GM19455 (cell line): ENCODE measurements around the gene IGSF21.
"Not testable (repeated sequence)": the region's sequence is repeated elsewhere in the genome, so short reads cannot be mapped to it uniquely, and the experiment has no call there.

Experiments used
- ATAC-seq: cut with Tn5 transposase; IDR thresholded peaks from one replicate; pipeline ENCODE4 v1.9.1; 2021; ENCODE audit not compliant: unreplicated experiment

Gene IGSF21

GRCh38 chr1:18416126-18416525 is 308.5 kb downstream of the IGSF21 start:
- not testable (repeated sequence) for ATAC-seq

- no peak for ATAC-seq
Measured at GRCh38 chr1:18417316-18418269, 310.0 kb downstream of the IGSF21 start.

DNA sequence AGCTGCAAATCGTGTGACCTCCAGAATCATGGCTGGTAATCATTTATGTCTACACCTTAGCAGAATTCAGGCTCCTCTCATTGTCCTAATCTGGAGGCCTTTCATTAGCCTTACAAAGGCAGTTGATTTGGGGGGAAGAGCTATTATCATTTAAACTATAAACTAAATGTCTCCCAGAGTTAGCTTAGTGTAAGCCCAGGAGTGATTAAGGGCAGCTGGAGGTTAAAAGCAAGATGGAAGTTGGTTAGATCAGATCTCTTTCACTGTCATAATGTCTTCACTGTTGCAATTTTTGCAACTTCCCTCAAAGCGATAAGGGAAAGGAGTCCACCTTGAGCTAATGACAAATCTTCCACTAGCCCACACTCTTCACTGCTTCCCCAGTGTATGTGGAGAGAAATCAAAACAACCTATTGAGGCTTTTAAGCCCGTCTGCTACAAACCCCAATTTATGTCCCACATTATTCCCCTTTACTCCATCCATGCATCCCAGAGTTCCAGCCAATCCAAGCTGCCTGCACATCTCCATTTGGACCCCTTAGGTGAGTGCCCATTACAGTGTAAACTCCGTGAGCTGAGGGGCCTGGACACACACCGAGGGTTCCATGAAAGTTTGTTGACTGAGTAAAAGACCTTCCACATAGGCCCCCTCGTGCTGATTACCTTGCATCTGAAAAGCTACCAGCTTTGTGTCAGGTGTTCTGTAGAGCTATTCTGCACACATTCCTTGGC is 311.7 kb downstream of the IGSF21 start:
- no peak for ATAC-seq

DNA sequence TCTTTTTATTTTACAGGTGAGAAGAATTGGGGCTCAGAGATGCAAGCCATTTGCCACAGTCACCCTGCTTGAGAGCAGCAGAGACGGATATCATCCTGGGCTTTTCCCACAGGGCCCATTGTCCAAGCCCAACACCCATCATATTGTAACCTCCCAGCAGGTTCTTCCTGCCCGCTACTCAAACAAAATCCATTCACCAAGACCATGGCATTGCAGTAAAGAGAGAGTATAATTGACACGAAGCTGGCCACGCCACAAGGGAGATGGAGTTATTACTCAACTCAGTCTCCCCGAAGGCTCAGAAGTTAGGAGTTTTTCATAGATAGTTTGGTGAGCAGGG is 312.2 kb downstream of the IGSF21 start:
- ATAC-seq, result no peak

GRCh38 chr1:18422076-18422777 is 314.6 kb downstream of the IGSF21 start:
- no peak for ATAC-seq

- no peak for ATAC-seq
Measured at GRCh38 chr1:18422954-18423353, 315.4 kb downstream of the IGSF21 start.

DNA sequence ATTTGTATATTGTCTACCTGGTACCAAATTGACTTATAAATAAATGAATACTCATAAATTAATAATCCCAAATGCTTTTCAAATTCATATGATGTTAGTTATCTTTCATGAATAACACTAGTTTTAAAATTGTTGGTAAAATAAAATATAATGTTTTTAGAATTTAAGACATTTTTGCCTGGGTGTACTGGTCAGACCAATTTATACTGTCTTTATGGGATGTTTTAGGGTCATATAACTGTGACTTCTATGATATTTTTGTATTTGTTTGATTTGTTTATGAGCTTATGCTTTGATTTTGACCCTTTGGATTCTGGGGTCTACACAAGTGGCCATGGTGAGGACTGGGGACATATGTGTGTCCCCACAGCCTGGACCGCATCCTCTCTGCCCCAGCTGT is 319.0 kb downstream of the IGSF21 start:
- ATAC-seq, result no peak
